SK-N-SH treated with all-trans-retinoic acid at 6 μM for 48 hours (cell line): ENCODE measurements around the gene OPHN1.
A peak's percentile ranks its signal among the peaks of the same experiment; 100 is the strongest.

Source experiments
- ATAC-seq: fragments of 200-7000 bp; cut with Tn5 transposase; 3 replicates; pipeline ENCODE4 v1.9.1; 2020; ENCODE audit warnings: mild to moderate bottlenecking, moderate library complexity
- ARNTL ChIP-seq: fragments of 450-650 bp; formaldehyde crosslinking; IDR thresholded peaks from 2 replicates; pipeline ENCODE4 v1.5.0; 2020; ENCODE audit warnings: low read depth, mild to moderate bottlenecking, moderate library complexity, borderline replicate concordance
- BACH2 ChIP-seq: fragments of 250-450 bp; sonication (Bioruptor Pico); IDR thresholded peaks from 2 replicates; pipeline ENCODE4 v1.9.0; 2021; ENCODE audit warnings: mild to moderate bottlenecking, borderline replicate concordance
- CREB5 ChIP-seq: fragments of 250-450 bp; sonication (Bioruptor Pico); IDR thresholded peaks from 2 replicates; pipeline ENCODE4 v1.5.1; 2020; ENCODE audit warnings: low read depth, mild to moderate bottlenecking, moderate library complexity
- CSDC2 ChIP-seq: fragments of 250-450 bp; sonication (Bioruptor Pico); IDR thresholded peaks from 2 replicates; pipeline ENCODE4 v1.5.0; 2020; ENCODE audit warnings: mild to moderate bottlenecking, moderate library complexity
- ESRRG ChIP-seq: fragments of 250-450 bp; sonication (Bioruptor Pico); IDR thresholded peaks from 2 replicates; pipeline ENCODE4 v1.6.1; 2021; ENCODE audit warnings: mild to moderate bottlenecking
- GLIS3 ChIP-seq: fragments of 250-450 bp; sonication (Bioruptor Pico); IDR thresholded peaks from 2 replicates; pipeline ENCODE4 v1.5.0; 2020; ENCODE audit warnings: mild to moderate bottlenecking, moderate library complexity
- ISL1 ChIP-seq: fragments of 250-450 bp; sonication (Bioruptor Pico); IDR thresholded peaks from 2 replicates; pipeline ENCODE4 v2.1.2; 2022; ENCODE audit warnings: mild to moderate bottlenecking, moderate library complexity
- OSR1 ChIP-seq: fragments of 250-450 bp; sonication (Bioruptor Pico); IDR thresholded peaks from 2 replicates; pipeline ENCODE4 v1.8.0; 2022; ENCODE audit warnings: moderate library complexity, mild to moderate bottlenecking, inconsistent platforms
- PATZ1 ChIP-seq: fragments of 250-450 bp; sonication (Bioruptor Pico); IDR thresholded peaks from 2 replicates; pipeline ENCODE4 v1.8.0; 2020; ENCODE audit warnings: mild to moderate bottlenecking, moderate library complexity, borderline replicate concordance
- POU6F1 ChIP-seq: fragments of 250-450 bp; sonication (Bioruptor Pico); IDR thresholded peaks from 2 replicates; pipeline ENCODE4 v1.8.0; 2021; ENCODE audit warnings: low read depth, mild to moderate bottlenecking, moderate library complexity, borderline replicate concordance
- PPARA ChIP-seq: fragments of 250-450 bp; sonication (Bioruptor Pico); IDR thresholded peaks from 2 replicates; pipeline ENCODE4 v1.5.0; 2020; ENCODE audit warnings: mild to moderate bottlenecking, borderline replicate concordance
- RARB ChIP-seq: fragments of 250-450 bp; sonication (Bioruptor Pico); IDR thresholded peaks from 2 replicates; pipeline ENCODE4 v1.8.0; 2021; ENCODE audit warnings: mild to moderate bottlenecking, moderate library complexity
- SNAI2 ChIP-seq: fragments of 250-450 bp; sonication (Bioruptor Pico); IDR thresholded peaks from 2 replicates; pipeline ENCODE4 v1.5.0; 2020; ENCODE audit warnings: mild to moderate bottlenecking, moderate library complexity
- TCF4 ChIP-seq: fragments of 250-450 bp; sonication (Bioruptor Pico); IDR thresholded peaks from 2 replicates; pipeline ENCODE4 v1.8.0; 2021; ENCODE audit warnings: mild to moderate bottlenecking, moderate library complexity, borderline replicate concordance
- TSHZ2 ChIP-seq: fragments of 250-450 bp; sonication (Bioruptor Pico); IDR thresholded peaks from 2 replicates; pipeline ENCODE4 v1.5.0; 2020; ENCODE audit warnings: mild to moderate bottlenecking, moderate library complexity
- ZFP3 ChIP-seq: fragments of 250-450 bp; sonication (Bioruptor Pico); IDR thresholded peaks from 2 replicates; pipeline ENCODE4 v1.5.0; 2020; ENCODE audit warnings: mild to moderate bottlenecking, moderate library complexity
- ZFP30 ChIP-seq: fragments of 450-650 bp; formaldehyde crosslinking; IDR thresholded peaks from 2 replicates; pipeline ENCODE4 v1.5.0; 2022; ENCODE audit warnings: mild to moderate bottlenecking, moderate library complexity
- ZNF565 ChIP-seq: fragments of 450-650 bp; formaldehyde crosslinking; conservative IDR thresholded peaks from 2 replicates; pipeline ENCODE4 v1.5.0; 2020; ENCODE audit warnings: low read depth, mild to moderate bottlenecking, moderate library complexity
- ZNF70 ChIP-seq: fragments of 450-650 bp; formaldehyde crosslinking; IDR thresholded peaks from 2 replicates; pipeline ENCODE4 v1.5.0; 2020; ENCODE audit warnings: mild to moderate bottlenecking, moderate library complexity
- ZNF8 ChIP-seq: fragments of 450-650 bp; formaldehyde crosslinking; IDR thresholded peaks from 2 replicates; pipeline ENCODE4 v1.5.0; 2020; ENCODE audit warnings: mild to moderate bottlenecking, moderate library complexity
- TF ChIP-seq, protein P1 (sequence below): fragments of 250-450 bp; sonication (Bioruptor Pico); IDR thresholded peaks from 2 replicates; pipeline ENCODE4 v1.5.1; 2021; ENCODE audit warnings: mild to moderate bottlenecking, moderate library complexity

The OPHN1 gene

DNA sequence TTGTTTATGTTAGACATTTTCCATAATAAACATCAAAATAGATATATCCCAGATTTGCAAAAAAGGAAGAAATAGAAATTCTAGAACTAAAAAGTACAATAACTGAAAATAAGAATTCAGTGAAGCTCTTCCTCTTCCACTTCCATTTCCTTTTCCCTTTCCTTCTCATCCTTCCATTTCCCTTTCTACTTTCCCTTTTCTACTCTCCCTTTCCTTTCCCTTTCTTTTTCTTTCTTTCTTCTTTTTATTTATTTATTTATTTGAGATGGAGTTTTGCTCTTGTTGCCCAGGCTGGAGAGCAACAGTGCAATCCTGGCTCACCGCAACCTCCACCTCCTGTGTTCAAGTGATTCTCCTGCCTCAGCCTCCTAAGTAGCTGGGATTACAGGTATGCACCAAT, 30.6 kb upstream of the OPHN1 start:
- TF ChIP-seq TCF4 (CRISPR knock-in tag) (no peak), CREB5 (CRISPR knock-in tag) (no peak), ZNF8 (CRISPR knock-in tag) (no peak), PATZ1 (CRISPR knock-in tag) (no peak), PPARA (CRISPR knock-in tag) (no peak), ZNF565 (CRISPR knock-in tag) (no peak), ZFP3 (CRISPR knock-in tag) (no peak), POU6F1 (CRISPR knock-in tag) (no peak), ZNF70 (no peak), RARB (CRISPR knock-in tag) (no peak), SNAI2 (CRISPR knock-in tag) (no peak), OSR1 (CRISPR knock-in tag) (no peak), GLIS3 (CRISPR knock-in tag) (no peak), ESRRG (CRISPR knock-in tag) (no peak), ZFP30 (CRISPR knock-in tag) (no peak), BACH2 (CRISPR knock-in tag) (no peak)
- ATAC-seq = no peak

DNA sequence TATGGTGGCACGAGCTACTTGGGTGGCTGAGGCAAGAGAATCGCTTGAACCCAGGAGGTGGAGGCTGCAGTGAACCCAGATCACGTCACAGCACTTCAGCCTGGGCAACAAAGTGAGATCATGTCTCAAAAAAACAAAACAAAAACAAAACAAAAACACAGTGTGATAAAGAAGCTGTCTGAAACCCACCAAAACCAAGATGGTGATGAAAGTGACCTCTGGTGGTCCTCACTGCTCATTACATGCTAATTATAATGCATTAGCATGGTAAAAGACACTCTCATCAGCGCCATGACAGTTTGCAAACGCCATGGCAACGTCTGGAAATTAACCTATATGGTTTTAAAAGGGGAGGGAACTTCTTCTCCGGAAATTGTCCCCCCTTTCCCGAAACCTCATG, 29.4 kb upstream of the OPHN1 start:
- ATAC-seq = peak; percentile 83
- TF ChIP-seq OSR1 (CRISPR knock-in tag) = no peak
- no peak for TF ChIP-seq CSDC2
- TF ChIP-seq ZNF8 (CRISPR knock-in tag) = no peak
- no peak for TF ChIP-seq SNAI2 (CRISPR knock-in tag)
- no peak for TF ChIP-seq TCF4 (CRISPR knock-in tag)
- no peak for TF ChIP-seq PATZ1 (CRISPR knock-in tag)
- TF ChIP-seq PPARA (CRISPR knock-in tag) = no peak
- no peak for TF ChIP-seq ARNTL (CRISPR knock-in tag)
- TF ChIP-seq RARB (CRISPR knock-in tag) = no peak
- no peak for TF ChIP-seq TSHZ2 (CRISPR knock-in tag)
- TF ChIP-seq ISL1 (CRISPR knock-in tag) = no peak
- no peak for TF ChIP-seq ESRRG (CRISPR knock-in tag)
- TF ChIP-seq, all 23 proteins: peak for 0

GRCh38 chrX:68462197-68462596, 28.9 kb upstream of the OPHN1 start:
- peak; percentile 18; the same call in 1 of the 3 replicates for ATAC-seq
- TF ChIP-seq RARB (CRISPR knock-in tag) = no peak
- TF ChIP-seq ZNF70 = no peak
- no peak for TF ChIP-seq CSDC2
- TF ChIP-seq, protein P1, sequence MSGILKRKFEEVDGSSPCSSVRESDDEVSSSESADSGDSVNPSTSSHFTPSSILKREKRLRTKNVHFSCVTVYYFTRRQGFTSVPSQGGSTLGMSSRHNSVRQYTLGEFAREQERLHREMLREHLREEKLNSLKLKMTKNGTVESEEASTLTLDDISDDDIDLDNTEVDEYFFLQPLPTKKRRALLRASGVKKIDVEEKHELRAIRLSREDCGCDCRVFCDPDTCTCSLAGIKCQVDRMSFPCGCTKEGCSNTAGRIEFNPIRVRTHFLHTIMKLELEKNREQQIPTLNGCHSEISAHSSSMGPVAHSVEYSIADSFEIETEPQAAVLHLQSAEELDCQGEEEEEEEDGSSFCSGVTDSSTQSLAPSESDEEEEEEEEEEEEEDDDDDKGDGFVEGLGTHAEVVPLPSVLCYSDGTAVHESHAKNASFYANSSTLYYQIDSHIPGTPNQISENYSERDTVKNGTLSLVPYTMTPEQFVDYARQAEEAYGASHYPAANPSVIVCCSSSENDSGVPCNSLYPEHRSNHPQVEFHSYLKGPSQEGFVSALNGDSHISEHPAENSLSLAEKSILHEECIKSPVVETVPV (CRISPR knock-in tag) = no peak
- TF ChIP-seq GLIS3 (CRISPR knock-in tag) = no peak
- no peak for TF ChIP-seq ISL1 (CRISPR knock-in tag)
- no peak for TF ChIP-seq PPARA (CRISPR knock-in tag)
- no peak for TF ChIP-seq CREB5 (CRISPR knock-in tag)
- TF ChIP-seq ESRRG (CRISPR knock-in tag) = no peak
- no peak for TF ChIP-seq POU6F1 (CRISPR knock-in tag)
